Choroid plexus epithelial cell (primary cell): ENCODE data around the gene C19orf33.

Experiments used
- DNase-seq: peaks from one replicate; pipeline ENCODE4 v3.0.0-alpha.2; 2010; ENCODE audit warnings: low read depth
- H3K4me3 ChIP-seq: 2 replicates; pipeline ENCODE4 v1.5.1; 2011; ENCODE audit warnings: low read depth, mild to moderate bottlenecking, control low read depth, low read length, moderate library complexity
- CTCF ChIP-seq: conservative IDR thresholded peaks from 2 replicates; pipeline ENCODE4 v1.5.1; 2011; ENCODE audit warnings: low read depth, mild to moderate bottlenecking, control low read depth, inconsistent platforms, low read length, moderate library complexity

C19orf33 gene

GRCh38 chr19:38288123-38288855 lies 15.8 kb upstream of the C19orf33 start:
- no peak for DNase-seq
- no peak overlapping the region for H3K4me3 ChIP-seq
- TF ChIP-seq CTCF, result no peak

- no peak for DNase-seq
- H3K4me3 ChIP-seq, result no peak overlapping the region
- no peak for TF ChIP-seq CTCF
These were observed 14.1 kb upstream of the C19orf33 start for GRCh38 chr19:38289955-38290354.

- no peak overlapping the region for H3K4me3 ChIP-seq
- no peak for TF ChIP-seq CTCF
- peak; percentile 78 for DNase-seq
These were observed 13.4 kb upstream of the C19orf33 start for GRCh38 chr19:38290631-38291147.

- DNase-seq, result no peak
- no peak for TF ChIP-seq CTCF
- H3K4me3 ChIP-seq, result no peak overlapping the region
These were observed 12.2 kb upstream of the C19orf33 start for GRCh38 chr19:38291855-38292254.

GRCh38 chr19:38293281-38293680 lies 10.8 kb upstream of the C19orf33 start:
- no peak for TF ChIP-seq CTCF
- no peak overlapping the region for H3K4me3 ChIP-seq
- no peak for DNase-seq

GRCh38 chr19:38294090-38294489 lies 10.0 kb upstream of the C19orf33 start:
- DNase-seq, result no peak
- no peak overlapping the region for H3K4me3 ChIP-seq
- no peak for TF ChIP-seq CTCF

- H3K4me3 ChIP-seq, result no peak overlapping the region
- TF ChIP-seq CTCF, result no peak
- DNase-seq, result no peak
These were observed 5.0 kb upstream of the C19orf33 start for GRCh38 chr19:38298821-38299680.
